ENCODE data around the gene NSD1.

Gene NSD1

DNA sequence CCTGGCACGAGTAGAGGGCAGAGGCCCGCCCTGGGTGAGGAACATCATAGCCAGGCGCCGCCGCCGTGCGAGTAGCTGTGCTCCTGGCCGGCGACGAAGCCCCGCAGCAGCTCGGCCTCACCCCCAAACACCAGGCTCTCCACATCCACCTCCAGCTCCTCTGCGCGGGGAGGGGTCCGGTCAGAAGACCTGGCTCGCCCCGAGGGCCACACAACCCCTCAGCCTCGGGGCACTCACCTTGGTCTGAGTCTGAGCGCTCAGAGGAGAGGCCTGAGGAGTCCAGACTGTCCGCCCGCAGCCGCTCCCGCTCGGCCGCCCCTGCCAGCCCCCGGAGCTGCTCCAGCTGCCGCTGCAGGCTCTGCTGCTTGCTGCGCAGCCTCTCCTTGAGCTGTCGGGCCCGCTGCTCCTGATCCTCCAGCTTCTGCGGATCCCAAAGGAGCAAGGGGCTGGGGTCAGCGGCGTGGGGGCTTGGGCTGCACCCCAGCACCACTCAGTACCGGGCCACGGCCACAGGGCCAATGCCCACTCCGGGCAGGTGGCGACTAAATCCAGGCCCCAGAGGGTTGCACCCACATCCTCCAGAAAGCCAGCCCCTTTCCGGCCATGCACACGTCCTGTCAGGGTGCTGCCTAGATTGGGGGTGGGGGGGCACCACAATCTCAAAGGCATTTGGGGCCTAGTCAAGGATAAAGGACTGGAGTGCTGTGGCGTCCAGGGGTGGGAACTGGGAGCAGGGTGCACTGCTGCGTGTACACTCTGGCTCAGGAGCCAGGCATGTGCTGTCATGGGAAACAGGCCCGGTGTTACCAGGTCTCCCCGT, 174.2 kb downstream of the NSD1 start:
- DNase-seq (ENCODE audit: low read depth in 1 of 2, low spot score in 1 of 2): peak in 1 of 2 experiments; percentile 48
- Histone ChIP-seq H3K27me3 (ENCODE audit: insufficient read depth, poor library complexity, severe bottlenecking) (no peaks in the 10 kb centered on the region), H3K4me3 (replicated peaks; ENCODE audit: insufficient read depth, low read length) (peak overlapping the region; percentile 33), H3K27ac (replicated peaks) (peak overlapping the region; percentile 91)
- TF ChIP-seq GABPA (IDR thresholded peaks at IDR 0.05; ENCODE audit: low read depth) (no peak), SPI1 (IDR thresholded peaks at IDR 0.05; ENCODE audit: borderline replicate concordance, low read depth) (no peak), CTCF (IDR thresholded peaks at IDR 0.05; ENCODE audit: insufficient read depth, low read length) (no peak), POLR2AphosphoS5 (IDR thresholded peaks at IDR 0.05; ENCODE audit: low read depth) (no peak)
- TF ChIP-seq, protein P1, sequence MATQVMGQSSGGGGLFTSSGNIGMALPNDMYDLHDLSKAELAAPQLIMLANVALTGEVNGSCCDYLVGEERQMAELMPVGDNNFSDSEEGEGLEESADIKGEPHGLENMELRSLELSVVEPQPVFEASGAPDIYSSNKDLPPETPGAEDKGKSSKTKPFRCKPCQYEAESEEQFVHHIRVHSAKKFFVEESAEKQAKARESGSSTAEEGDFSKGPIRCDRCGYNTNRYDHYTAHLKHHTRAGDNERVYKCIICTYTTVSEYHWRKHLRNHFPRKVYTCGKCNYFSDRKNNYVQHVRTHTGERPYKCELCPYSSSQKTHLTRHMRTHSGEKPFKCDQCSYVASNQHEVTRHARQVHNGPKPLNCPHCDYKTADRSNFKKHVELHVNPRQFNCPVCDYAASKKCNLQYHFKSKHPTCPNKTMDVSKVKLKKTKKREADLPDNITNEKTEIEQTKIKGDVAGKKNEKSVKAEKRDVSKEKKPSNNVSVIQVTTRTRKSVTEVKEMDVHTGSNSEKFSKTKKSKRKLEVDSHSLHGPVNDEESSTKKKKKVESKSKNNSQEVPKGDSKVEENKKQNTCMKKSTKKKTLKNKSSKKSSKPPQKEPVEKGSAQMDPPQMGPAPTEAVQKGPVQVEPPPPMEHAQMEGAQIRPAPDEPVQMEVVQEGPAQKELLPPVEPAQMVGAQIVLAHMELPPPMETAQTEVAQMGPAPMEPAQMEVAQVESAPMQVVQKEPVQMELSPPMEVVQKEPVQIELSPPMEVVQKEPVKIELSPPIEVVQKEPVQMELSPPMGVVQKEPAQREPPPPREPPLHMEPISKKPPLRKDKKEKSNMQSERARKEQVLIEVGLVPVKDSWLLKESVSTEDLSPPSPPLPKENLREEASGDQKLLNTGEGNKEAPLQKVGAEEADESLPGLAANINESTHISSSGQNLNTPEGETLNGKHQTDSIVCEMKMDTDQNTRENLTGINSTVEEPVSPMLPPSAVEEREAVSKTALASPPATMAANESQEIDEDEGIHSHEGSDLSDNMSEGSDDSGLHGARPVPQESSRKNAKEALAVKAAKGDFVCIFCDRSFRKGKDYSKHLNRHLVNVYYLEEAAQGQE (IDR thresholded peaks at IDR 0.05; ENCODE audit: insufficient replicate concordance, low read depth): no peak

DNA sequence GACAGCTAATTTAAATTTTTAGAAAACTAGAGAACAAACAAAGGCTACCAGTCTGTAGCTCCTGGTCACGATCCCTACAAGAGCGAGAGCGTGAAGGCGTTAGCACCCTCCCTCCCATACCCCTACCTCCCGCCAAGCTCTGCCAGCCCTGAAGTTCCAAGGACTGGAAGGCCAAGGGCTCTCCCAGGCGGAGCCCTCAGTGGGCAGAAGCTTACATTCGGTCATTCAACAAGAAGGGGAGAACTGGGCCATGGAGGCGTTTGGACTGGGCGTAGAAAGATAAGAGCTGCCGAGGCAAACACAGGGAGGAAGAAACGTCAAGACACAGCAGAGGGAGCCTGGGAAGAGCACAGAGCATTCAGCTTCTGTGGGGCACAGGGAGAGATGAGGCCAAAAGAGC, 175.2 kb downstream of the NSD1 start:
- no peak for DNase-seq (ENCODE audit: low read depth in 1 of 2, low spot score in 1 of 2)
- no peak overlapping the region for H3K4me3 ChIP-seq (replicated peaks; ENCODE audit: insufficient read depth, low read length)
- TF ChIP-seq POLR2AphosphoS5 (IDR thresholded peaks at IDR 0.05; ENCODE audit: low read depth) (no peak), SPI1 (IDR thresholded peaks at IDR 0.05; ENCODE audit: borderline replicate concordance, low read depth) (no peak), CTCF (IDR thresholded peaks at IDR 0.05; ENCODE audit: insufficient read depth, low read length) (no peak), GABPA (IDR thresholded peaks at IDR 0.05; ENCODE audit: low read depth) (no peak)
- TF ChIP-seq, protein P1 (IDR thresholded peaks at IDR 0.05; ENCODE audit: insufficient replicate concordance, low read depth): no peak
- no peaks in the 10 kb centered on the region for H3K27me3 ChIP-seq (ENCODE audit: insufficient read depth, poor library complexity, severe bottlenecking)
- H3K27ac ChIP-seq (replicated peaks): peak overlapping the region; percentile 91

DNA sequence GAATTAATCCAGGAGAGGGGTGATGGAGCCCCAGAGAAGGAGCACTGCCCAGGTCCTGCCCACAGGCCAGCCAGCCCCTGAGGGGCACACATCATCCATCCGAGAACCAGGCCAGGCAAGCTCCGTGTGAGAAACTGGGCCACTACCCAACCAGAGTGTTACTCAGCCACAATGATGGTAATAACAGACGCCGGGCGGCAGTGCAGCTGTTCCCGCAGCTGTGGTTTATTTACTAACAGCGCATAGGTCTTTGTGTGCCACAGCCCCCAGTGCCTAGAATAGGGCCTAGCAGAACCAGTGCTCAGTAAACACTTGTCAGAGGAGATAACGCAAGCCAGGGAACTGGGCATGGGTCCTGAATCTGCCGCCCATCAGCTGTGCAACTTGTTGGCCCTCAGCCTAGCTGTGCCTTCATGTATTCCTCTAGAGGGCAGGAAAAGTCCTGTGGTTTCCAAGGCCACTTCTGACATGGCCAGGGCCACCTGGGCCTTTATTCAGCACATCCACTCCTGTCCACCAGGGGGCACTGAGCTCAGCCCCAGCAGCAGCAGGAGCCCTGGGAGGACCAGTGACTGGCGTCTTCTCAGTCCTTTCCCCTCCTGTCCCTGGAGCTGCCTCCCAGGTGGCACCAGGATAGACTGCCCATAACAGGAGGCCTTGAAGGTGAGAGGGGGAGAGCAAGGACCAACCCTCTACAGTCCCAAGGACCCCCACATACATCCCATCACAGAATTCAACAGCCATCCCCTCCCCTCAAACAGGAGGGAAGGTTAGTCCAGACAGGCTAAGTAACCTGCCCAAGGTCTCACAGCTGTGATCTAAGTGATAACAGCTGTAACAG, 176.0 kb downstream of the NSD1 start:
- Histone ChIP-seq H3K4me3 (replicated peaks; ENCODE audit: insufficient read depth, low read length) (no peak overlapping the region), H3K27ac (replicated peaks) (peak overlapping the region; percentile 91), H3K27me3 (ENCODE audit: insufficient read depth, poor library complexity, severe bottlenecking) (no peaks in the 10 kb centered on the region)
- DNase-seq (ENCODE audit: low read depth in 1 of 2, low spot score in 1 of 2): peak in 1 of 2 experiments; percentile 74
- TF ChIP-seq POLR2AphosphoS5 (IDR thresholded peaks at IDR 0.05; ENCODE audit: low read depth) (0 out of 2 replicates have a peak, but pooled peaks have one; percentile 38), SPI1 (IDR thresholded peaks at IDR 0.05; ENCODE audit: borderline replicate concordance, low read depth) (no peak), CTCF (IDR thresholded peaks at IDR 0.05; ENCODE audit: insufficient read depth, low read length) (peak; percentile 94)
- TF ChIP-seq, protein P1 (IDR thresholded peaks at IDR 0.05; ENCODE audit: insufficient replicate concordance, low read depth): no peak
